Vagina (tissue), 2 donors: ENCODE measurements around the gene PELI2.

ENCODE experiments used
- POLR2A ChIP-seq, 2 donors: fragments of 450-650 bp; IDR thresholded peaks; one replicate each; pipeline ENCODE4 v1.6.1; 2017; ENCODE audit warnings: antibody characterized with exemption in 2 of 2, mild to moderate bottlenecking in 2 of 2, moderate library complexity in 2 of 2
- TF ChIP-seq, protein P1 (sequence below), 3 experiments: fragments of 450-650 bp in 2 of 3; fragments of 200-600 bp in 1 of 3; sonication (generic) in 1 of 3; IDR thresholded peaks; one replicate each; pipeline ENCODE4 v1.5.1; 2017 to 2019; ENCODE audit warnings: antibody characterized with exemption in 3 of 3, mild to moderate bottlenecking in 2 of 3, moderate library complexity in 2 of 3

DNA sequence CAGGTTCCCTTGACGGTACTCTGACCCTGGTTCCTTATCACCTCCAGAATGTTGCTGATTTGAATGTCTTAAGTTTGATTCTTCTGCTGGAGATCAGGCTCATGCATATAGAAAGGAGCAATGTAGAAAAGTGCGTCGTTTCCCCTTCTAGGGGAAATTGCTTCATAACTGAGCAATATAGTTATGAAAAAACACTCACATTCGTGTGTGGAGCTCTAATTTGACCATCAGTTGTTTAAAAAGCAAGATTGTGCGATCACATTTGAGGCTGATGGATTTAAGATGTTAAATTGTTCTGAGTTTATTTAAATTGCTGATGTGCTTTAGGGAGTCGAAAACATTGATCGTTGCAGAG, 19.2 kb downstream of the PELI2 start:
- TF ChIP-seq, protein P1, sequence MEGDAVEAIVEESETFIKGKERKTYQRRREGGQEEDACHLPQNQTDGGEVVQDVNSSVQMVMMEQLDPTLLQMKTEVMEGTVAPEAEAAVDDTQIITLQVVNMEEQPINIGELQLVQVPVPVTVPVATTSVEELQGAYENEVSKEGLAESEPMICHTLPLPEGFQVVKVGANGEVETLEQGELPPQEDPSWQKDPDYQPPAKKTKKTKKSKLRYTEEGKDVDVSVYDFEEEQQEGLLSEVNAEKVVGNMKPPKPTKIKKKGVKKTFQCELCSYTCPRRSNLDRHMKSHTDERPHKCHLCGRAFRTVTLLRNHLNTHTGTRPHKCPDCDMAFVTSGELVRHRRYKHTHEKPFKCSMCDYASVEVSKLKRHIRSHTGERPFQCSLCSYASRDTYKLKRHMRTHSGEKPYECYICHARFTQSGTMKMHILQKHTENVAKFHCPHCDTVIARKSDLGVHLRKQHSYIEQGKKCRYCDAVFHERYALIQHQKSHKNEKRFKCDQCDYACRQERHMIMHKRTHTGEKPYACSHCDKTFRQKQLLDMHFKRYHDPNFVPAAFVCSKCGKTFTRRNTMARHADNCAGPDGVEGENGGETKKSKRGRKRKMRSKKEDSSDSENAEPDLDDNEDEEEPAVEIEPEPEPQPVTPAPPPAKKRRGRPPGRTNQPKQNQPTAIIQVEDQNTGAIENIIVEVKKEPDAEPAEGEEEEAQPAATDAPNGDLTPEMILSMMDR (IDR thresholded peaks at IDR 0.05) = no peak
- no peak for TF ChIP-seq POLR2A (IDR thresholded peaks at IDR 0.05)
